PFSK-1 (cell line): ENCODE results near the gene PDE4B.

Source experiments
- FOXP2 ChIP-seq: optimal IDR thresholded peaks from 2 replicates; pipeline ENCODE3; 2011; ENCODE audit warnings: borderline replicate concordance, control low read depth, inconsistent platforms; ENCODE audit not compliant: insufficient read depth; ENCODE audit errors: extremely low read length, extremely low read depth
- POLR2AphosphoS5 ChIP-seq: IDR thresholded peaks from 2 replicates; pipeline ENCODE4 v1.6.1; 2012; ENCODE audit warnings: low read depth, mild to moderate bottlenecking, control low read depth, low read length, moderate library complexity
- SIN3A ChIP-seq: IDR thresholded peaks from 2 replicates; pipeline ENCODE4 v1.6.1; 2012; ENCODE audit warnings: mild to moderate bottlenecking, low read length, moderate library complexity, borderline replicate concordance; ENCODE audit not compliant: insufficient read depth
- TAF1 ChIP-seq: IDR thresholded peaks from 2 replicates; pipeline ENCODE4 v1.6.1; 2012; ENCODE audit warnings: low read length, control low read depth, borderline replicate concordance; ENCODE audit not compliant: insufficient read depth
- TF ChIP-seq, protein P1 (sequence below), 2 experiments: IDR thresholded peaks; 2 replicates each; pipeline versions ENCODE4 v1.6.1 to v1.8.0; 2011 to 2012; ENCODE audit warnings: low read depth in 2 of 2, low read length in 2 of 2, control low read depth in 1 of 2, inconsistent platforms in 1 of 2, mild to moderate bottlenecking in 1 of 2, moderate library complexity in 1 of 2; ENCODE audit not compliant: insufficient read depth in 1 of 2

PDE4B gene

DNA sequence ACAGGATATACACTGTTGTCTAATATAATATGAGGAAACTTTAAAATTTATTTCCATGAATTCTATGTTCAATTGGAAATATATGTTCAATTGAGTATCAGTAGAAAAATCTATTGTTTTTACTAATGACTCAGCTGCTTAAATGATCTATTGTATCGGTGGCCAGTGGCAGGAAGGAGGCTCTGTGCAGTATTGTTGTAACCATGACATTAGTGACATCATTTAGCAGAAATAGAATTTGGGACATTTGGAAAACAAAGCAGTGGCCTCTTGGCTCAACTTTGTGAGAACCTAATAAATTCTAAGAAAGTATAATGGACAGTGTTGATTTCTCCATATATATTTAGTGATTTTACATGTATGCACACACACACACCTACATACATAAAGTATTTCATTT lies 257.4 kb downstream of the PDE4B start:
- no peak for TF ChIP-seq FOXP2
- no peak for TF ChIP-seq SIN3A
- no peak for TF ChIP-seq TAF1
- TF ChIP-seq POLR2AphosphoS5, result no peak
- TF ChIP-seq, protein P1, sequence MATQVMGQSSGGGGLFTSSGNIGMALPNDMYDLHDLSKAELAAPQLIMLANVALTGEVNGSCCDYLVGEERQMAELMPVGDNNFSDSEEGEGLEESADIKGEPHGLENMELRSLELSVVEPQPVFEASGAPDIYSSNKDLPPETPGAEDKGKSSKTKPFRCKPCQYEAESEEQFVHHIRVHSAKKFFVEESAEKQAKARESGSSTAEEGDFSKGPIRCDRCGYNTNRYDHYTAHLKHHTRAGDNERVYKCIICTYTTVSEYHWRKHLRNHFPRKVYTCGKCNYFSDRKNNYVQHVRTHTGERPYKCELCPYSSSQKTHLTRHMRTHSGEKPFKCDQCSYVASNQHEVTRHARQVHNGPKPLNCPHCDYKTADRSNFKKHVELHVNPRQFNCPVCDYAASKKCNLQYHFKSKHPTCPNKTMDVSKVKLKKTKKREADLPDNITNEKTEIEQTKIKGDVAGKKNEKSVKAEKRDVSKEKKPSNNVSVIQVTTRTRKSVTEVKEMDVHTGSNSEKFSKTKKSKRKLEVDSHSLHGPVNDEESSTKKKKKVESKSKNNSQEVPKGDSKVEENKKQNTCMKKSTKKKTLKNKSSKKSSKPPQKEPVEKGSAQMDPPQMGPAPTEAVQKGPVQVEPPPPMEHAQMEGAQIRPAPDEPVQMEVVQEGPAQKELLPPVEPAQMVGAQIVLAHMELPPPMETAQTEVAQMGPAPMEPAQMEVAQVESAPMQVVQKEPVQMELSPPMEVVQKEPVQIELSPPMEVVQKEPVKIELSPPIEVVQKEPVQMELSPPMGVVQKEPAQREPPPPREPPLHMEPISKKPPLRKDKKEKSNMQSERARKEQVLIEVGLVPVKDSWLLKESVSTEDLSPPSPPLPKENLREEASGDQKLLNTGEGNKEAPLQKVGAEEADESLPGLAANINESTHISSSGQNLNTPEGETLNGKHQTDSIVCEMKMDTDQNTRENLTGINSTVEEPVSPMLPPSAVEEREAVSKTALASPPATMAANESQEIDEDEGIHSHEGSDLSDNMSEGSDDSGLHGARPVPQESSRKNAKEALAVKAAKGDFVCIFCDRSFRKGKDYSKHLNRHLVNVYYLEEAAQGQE (IDR thresholded peaks at IDR 0.05; ENCODE audit: insufficient read depth in 1 of 2, low read depth in 2 of 2, low read length in 2 of 2), result no peak

DNA sequence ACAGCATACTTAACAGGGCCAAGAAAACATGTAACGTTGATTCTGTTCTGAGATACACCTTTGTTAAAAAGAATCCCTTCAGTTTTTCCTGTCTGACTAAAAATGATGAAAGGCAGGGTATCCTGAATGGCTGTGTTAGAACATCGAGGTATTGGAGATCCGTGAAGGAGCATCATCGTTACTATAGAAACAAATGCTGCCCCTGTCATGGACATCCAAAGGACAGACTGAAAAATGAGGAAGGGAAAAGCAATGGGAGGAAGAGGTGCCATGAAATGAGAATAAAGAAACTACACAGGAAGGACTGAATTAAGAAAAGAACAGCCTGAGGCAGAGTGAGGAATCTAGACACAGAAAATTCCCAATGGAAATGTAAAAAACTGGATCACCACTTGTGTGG lies 257.9 kb downstream of the PDE4B start:
- no peak for TF ChIP-seq TAF1
- TF ChIP-seq FOXP2, result no peak
- no peak for TF ChIP-seq SIN3A
- no peak for TF ChIP-seq POLR2AphosphoS5
- TF ChIP-seq, protein P1 (IDR thresholded peaks at IDR 0.05; ENCODE audit: insufficient read depth in 1 of 2, low read depth in 2 of 2, low read length in 2 of 2), result no peak

DNA sequence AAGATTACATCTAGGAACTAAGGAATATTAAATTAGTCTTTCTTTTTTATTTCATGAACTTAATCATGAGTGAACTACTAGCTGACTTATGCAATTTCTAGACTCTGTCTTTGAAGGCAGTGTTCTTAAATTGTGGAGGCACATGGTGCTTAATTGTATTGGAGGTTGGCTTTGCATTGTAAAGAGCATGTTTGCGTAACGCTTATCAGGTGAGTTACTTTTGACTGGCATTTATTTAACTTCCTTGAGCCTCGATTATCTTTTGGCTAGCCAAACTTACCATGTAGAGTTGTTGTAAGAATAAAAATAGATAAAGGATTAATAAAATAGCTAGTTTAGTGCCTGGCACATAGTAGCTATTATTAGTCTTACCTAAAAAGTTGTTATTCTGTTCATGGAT lies 262.4 kb downstream of the PDE4B start:
- TF ChIP-seq TAF1, result no peak
- TF ChIP-seq SIN3A, result no peak
- TF ChIP-seq POLR2AphosphoS5, result no peak
- TF ChIP-seq, protein P1 (IDR thresholded peaks at IDR 0.05; ENCODE audit: insufficient read depth in 1 of 2, low read depth in 2 of 2, low read length in 2 of 2), result no peak
- no peak for TF ChIP-seq FOXP2

DNA sequence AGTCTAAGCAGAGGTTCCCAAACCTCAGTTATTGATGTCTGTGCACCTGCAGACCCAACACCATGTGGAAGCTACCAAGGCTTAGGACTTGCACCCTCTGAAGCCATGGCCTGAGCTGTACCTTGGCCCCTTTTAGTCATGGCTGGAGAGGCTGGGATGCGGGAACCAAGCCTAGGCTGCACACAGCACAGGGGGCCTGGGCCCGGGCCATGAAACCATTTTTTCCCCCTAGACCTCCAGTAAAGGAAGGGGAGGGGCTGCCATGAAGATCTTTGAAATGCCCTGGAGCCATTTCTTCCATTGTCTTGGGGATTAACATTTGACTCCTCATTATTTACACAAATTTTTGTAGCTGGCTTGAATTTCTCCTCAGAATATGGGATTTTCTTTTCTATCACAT lies 265.9 kb downstream of the PDE4B start:
- TF ChIP-seq FOXP2 (no peak), SIN3A (no peak), TAF1 (no peak), POLR2AphosphoS5 (no peak)
- TF ChIP-seq, protein P1 (IDR thresholded peaks at IDR 0.05; ENCODE audit: insufficient read depth in 1 of 2, low read depth in 2 of 2, low read length in 2 of 2), result no peak
